ENCODE results near the gene ATP10A.

GRCh38 chr15:25665913-25666312 is 197.2 kb downstream of the ATP10A start:
- TF ChIP-seq, protein P1, sequence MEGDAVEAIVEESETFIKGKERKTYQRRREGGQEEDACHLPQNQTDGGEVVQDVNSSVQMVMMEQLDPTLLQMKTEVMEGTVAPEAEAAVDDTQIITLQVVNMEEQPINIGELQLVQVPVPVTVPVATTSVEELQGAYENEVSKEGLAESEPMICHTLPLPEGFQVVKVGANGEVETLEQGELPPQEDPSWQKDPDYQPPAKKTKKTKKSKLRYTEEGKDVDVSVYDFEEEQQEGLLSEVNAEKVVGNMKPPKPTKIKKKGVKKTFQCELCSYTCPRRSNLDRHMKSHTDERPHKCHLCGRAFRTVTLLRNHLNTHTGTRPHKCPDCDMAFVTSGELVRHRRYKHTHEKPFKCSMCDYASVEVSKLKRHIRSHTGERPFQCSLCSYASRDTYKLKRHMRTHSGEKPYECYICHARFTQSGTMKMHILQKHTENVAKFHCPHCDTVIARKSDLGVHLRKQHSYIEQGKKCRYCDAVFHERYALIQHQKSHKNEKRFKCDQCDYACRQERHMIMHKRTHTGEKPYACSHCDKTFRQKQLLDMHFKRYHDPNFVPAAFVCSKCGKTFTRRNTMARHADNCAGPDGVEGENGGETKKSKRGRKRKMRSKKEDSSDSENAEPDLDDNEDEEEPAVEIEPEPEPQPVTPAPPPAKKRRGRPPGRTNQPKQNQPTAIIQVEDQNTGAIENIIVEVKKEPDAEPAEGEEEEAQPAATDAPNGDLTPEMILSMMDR (IDR thresholded peaks at IDR 0.05): no peak
- no peak for TF ChIP-seq POLR2A (IDR thresholded peaks at IDR 0.05)
